A172 (cell line): ENCODE results near the gene DEFB132. TPM values are rescaled to one million over a fixed set of nuclear protein-coding genes. Genes with fewer than 3 reads are reported as not detected.

ENCODE experiments used
- DNase-seq: peaks from one replicate; pipeline ENCODE4 v3.0.0-alpha.2; 2015; ENCODE audit warnings: low spot score
- total RNA-seq: library from RNA; depleted of rRNA; stranded (reverse); fragments of >200 nt; shearing (Covaris generic); gene quantifications from 2 replicates; pipeline ENCODE4 v1.2.3, GENCODE V29; 2014; rRNA removed

Gene DEFB132
- total RNA-seq, 1 experiment from 2014 or later = not detected

- peak; percentile 81 for DNase-seq
Measured at GRCh38 chr20:297098-297924, 39.8 kb downstream of the DEFB132 start, which contains the start of gene ZCCHC3. Gene ZCCHC3 (plus strand): TSS chr20:297570. CDS start chr20:297587, 17 bp downstream.

DNA sequence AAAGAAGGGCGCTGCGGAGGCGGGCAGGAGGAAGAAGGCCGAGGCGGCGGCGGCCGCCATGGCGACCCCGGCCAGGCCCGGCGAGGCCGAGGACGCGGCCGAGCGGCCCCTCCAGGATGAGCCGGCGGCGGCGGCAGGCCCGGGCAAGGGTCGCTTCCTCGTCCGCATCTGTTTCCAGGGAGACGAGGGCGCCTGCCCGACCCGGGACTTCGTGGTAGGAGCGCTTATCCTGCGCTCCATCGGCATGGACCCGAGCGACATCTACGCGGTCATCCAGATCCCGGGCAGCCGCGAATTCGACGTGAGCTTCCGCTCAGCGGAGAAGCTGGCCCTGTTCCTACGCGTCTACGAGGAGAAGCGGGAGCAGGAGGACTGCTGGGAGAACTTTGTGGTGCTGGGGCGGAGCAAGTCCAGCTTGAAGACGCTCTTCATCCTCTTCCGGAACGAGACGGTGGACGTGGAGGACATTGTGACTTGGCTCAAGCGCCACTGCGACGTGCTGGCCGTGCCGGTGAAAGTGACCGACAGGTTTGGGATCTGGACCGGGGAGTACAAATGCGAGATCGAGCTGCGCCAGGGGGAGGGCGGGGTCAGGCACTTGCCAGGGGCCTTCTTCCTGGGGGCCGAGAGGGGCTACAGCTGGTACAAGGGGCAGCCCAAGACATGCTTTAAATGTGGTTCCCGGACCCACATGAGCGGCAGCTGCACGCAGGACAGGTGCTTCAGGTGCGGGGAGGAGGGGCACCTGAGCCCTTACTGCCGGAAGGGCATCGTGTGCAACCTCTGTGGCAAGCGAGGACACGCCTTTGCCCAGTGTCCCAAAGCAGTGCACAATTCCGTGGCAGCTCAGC is 40.6 kb downstream of the DEFB132 start:
- DNase-seq = peak; percentile 58

GRCh38 chr20:298776-299391 is 41.4 kb downstream of the DEFB132 start:
- no peak for DNase-seq

- no peak for DNase-seq
Measured at GRCh38 chr20:300345-300990, 42.9 kb downstream of the DEFB132 start.

- DNase-seq = no peak
Measured at GRCh38 chr20:301886-302848, 44.6 kb downstream of the DEFB132 start.

- no peak for DNase-seq
Measured at GRCh38 chr20:305745-306144, 48.2 kb downstream of the DEFB132 start.

DNA sequence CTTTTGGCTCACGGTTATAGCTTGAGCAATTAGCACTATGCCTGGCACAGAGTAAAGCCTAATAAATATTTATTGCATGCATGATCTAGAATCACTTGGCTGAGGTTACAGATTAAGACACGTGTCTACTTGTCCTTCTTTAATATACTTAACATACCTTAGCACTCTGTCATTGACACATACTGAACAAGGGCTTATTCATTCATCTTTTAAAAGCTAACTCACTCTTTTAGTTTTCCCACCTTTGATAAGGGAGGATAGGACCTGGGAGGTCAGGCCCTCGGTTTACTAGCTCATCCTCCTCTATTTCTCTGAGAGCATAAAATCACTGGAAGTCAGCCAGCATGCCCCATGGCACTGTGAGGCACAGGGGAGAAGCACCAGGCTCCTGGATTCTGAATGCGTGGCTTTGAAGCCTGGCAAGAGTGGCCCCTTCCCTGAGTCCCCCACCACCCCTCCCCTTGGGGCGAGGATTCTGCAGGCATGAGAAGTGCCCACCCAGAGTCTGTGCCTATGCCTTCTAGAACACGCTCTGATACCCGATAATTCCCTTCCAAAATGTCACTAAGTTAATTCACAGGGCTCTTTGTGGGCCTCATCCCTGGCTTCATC is 51.0 kb downstream of the DEFB132 start:
- no peak for DNase-seq

GRCh38 chr20:309306-309840 is 51.8 kb downstream of the DEFB132 start:
- no peak for DNase-seq

- DNase-seq = peak; percentile 98
Measured at GRCh38 chr20:309841-310644, 52.5 kb downstream of the DEFB132 start.

DNA sequence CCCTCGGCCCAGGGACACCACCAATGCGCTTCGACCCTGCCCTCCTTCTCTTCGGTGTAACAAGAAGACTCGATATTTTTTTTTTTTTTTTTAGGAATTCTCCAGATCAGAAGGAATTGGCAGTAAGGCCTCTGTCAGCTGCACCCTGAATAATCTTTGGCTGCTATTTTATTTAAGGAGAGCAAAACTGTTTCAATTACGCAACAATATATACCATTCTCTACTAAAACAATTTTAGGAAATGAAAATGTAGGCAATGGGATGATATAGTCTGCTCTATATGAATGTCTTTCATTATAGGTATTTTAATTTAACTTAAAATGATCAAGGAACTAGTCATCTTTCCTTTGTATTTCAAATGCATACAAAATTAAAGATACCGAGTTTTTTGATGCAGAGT is 53.1 kb downstream of the DEFB132 start:
- no peak for DNase-seq

Other genes with a start within 250 kb of the DEFB132 start
- not detected in 2 replicates for gene DEFB125, start 170.1 kb upstream of the DEFB132 start, total RNA-seq
- not detected in 2 replicates for gene DEFB126, start 115.1 kb upstream of the DEFB132 start, total RNA-seq
- gene DEFB127, start 100.3 kb upstream of the DEFB132 start, total RNA-seq = not detected in 2 replicates
- gene DEFB128, start 68.0 kb upstream of the DEFB132 start, total RNA-seq = not detected in 2 replicates
- gene DEFB129, start 30.5 kb upstream of the DEFB132 start, total RNA-seq = not detected in 2 replicates
- gene C20orf96, start 33.0 kb downstream of the DEFB132 start, total RNA-seq = 3.1 and 3.8 TPM in 2 replicates
- gene ZCCHC3, start 39.8 kb downstream of the DEFB132 start, total RNA-seq = 12.9 and 18.2 TPM in 2 replicates
- gene SOX12, start 67.8 kb downstream of the DEFB132 start, total RNA-seq = 7.4 and 9.4 TPM in 2 replicates
- gene NRSN2, start 89.4 kb downstream of the DEFB132 start, total RNA-seq = 28.5 and 45.1 TPM in 2 replicates
- 23.2 and 25.6 TPM in 2 replicates for gene TRIB3, start 123.0 kb downstream of the DEFB132 start, total RNA-seq
- 101 and 129 TPM in 2 replicates for gene RBCK1, start 150.6 kb downstream of the DEFB132 start, total RNA-seq
- gene TBC1D20, start 204.8 kb downstream of the DEFB132 start, total RNA-seq = 29.6 and 29.7 TPM in 2 replicates